H1 (cell line): ENCODE results near the gene NAV2. TPM values are rescaled to one million over a fixed set of nuclear protein-coding genes. Genes with fewer than 3 reads are reported as not detected.

Source experiments
- ASH2L ChIP-seq: fragments of 200-600, 300-600 bp; sonication (generic); IDR thresholded peaks from one replicate; pipeline ENCODE4 v1.7.1; 2017; ENCODE audit warnings: low read length
- BACH1 ChIP-seq: IDR thresholded peaks from 2 replicates; pipeline ENCODE4 v1.6.1; 2012; ENCODE audit warnings: low read length, improper control_type of control experiment
- CEBPB ChIP-seq: IDR thresholded peaks from 2 replicates; pipeline ENCODE4 v1.6.1; 2012; ENCODE audit warnings: low read depth, low read length
- KDM5A ChIP-seq: fragments of 200-600 bp; IDR thresholded peaks from 2 replicates; pipeline ENCODE4 v1.7.1; 2012; ENCODE audit warnings: mild to moderate bottlenecking, low read length, inconsistent platforms, mixed read lengths
- PHF8 ChIP-seq: fragments of 200-600 bp; sonication (generic); conservative IDR thresholded peaks from 2 replicates; pipeline ENCODE4 v1.7.1; 2012; ENCODE audit warnings: low read depth, mild to moderate bottlenecking, inconsistent platforms, low read length, moderate library complexity
- POLR2AphosphoS5 ChIP-seq: IDR thresholded peaks from 2 replicates; pipeline ENCODE4 v1.6.1; 2011; ENCODE audit warnings: low read depth, low read length
- POU5F1 ChIP-seq: IDR thresholded peaks from 2 replicates; pipeline ENCODE4 v1.6.1; 2011; ENCODE audit warnings: low read depth, mild to moderate bottlenecking, low read length, moderate library complexity
- RAD21 ChIP-seq, 2 experiments: IDR thresholded peaks in 1 of 2; conservative IDR thresholded peaks in 1 of 2; 2 replicates each; pipeline ENCODE4 v1.6.1; 2011; ENCODE audit warnings: low read depth in 2 of 2, low read length in 2 of 2, improper control_type of control experiment in 1 of 2, inconsistent platforms in 1 of 2, mild to moderate bottlenecking in 1 of 2, moderate library complexity in 1 of 2
- TEAD4 ChIP-seq: IDR thresholded peaks from 2 replicates; pipeline ENCODE4 v1.6.1; 2012; ENCODE audit warnings: low read depth, low read length, inconsistent platforms, mixed read lengths
- polyA plus RNA-seq, 7 experiments: library from polyadenylated mRNA; depleted of rRNA in 3 of 7; stranded (reverse) in 5 of 7; unstranded in 2 of 7; fragments of >200 nt in 5 of 7; fragments of 200-250 nt in 2 of 7; gene quantifications; 1 replicate in 5 of 7; 2 replicates in 1 of 7; 4 replicates in 1 of 7; pipeline versions ENCODE4 v1.2.1 to v1.2.3, GENCODE V29; 2011 to 2013; ENCODE audit warnings: missing spikeins in 2 of 7, mixed read lengths in 2 of 7
- total RNA-seq: library from RNA; stranded (reverse); fragmentation: NEBNext Ultra II Directional; extraction: Animal tissue kit (Norgen Biotek cat#: 25700); gene quantifications from 2 replicates; pipeline ENCODE4 v1.2.1, GENCODE V29; 2021
- TF ChIP-seq, protein P1 (sequence below): fragments of 300-600 bp; sonication (generic); IDR thresholded peaks from 2 replicates; pipeline ENCODE4 v1.7.1; 2012; ENCODE audit warnings: low read length, moderate library complexity, mild to moderate bottlenecking, inconsistent platforms; ENCODE audit not compliant: insufficient replicate concordance
- TF ChIP-seq, protein P2 (sequence below): IDR thresholded peaks from 2 replicates; pipeline ENCODE4 v1.6.1; 2011; ENCODE audit warnings: low read depth, mild to moderate bottlenecking, low read length; ENCODE audit not compliant: insufficient read depth

NAV2 gene
- total and polyA plus RNA-seq, 2 of the 8 experiments (the other 6 are each of a cell fraction or from before 2014, with no cell fraction given), result 35.6 to 73.6 TPM

DNA sequence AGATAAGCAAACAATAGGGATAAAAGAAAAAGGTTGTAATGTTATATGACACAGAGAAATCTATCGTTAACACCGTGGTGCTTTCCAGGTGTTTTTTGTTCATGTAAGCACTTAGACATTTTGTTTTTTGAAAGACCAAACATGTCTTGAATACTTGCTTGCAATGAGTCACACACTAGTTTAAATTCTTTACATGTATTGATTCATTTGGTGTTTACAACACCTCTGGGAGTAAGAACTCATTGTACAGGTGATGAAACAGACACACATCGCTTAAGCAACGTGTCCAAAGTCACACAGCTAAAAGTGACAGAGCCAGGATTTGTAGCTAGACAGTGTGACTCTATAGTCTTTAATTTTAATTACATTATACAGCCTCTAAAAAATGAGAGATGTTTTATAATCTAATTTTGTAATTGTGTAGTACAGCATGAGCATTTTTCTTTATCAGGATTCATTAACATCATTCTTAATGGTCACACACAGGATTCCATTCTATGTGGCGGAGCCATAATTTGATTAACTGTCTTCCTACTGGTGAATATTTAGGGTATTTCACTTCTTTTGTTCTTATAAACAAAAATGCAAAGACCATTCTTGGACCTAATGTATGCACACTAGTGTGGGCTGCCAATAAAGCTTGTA lies 298.8 kb downstream of the NAV2 start (continued):
- TF ChIP-seq, protein P1, sequence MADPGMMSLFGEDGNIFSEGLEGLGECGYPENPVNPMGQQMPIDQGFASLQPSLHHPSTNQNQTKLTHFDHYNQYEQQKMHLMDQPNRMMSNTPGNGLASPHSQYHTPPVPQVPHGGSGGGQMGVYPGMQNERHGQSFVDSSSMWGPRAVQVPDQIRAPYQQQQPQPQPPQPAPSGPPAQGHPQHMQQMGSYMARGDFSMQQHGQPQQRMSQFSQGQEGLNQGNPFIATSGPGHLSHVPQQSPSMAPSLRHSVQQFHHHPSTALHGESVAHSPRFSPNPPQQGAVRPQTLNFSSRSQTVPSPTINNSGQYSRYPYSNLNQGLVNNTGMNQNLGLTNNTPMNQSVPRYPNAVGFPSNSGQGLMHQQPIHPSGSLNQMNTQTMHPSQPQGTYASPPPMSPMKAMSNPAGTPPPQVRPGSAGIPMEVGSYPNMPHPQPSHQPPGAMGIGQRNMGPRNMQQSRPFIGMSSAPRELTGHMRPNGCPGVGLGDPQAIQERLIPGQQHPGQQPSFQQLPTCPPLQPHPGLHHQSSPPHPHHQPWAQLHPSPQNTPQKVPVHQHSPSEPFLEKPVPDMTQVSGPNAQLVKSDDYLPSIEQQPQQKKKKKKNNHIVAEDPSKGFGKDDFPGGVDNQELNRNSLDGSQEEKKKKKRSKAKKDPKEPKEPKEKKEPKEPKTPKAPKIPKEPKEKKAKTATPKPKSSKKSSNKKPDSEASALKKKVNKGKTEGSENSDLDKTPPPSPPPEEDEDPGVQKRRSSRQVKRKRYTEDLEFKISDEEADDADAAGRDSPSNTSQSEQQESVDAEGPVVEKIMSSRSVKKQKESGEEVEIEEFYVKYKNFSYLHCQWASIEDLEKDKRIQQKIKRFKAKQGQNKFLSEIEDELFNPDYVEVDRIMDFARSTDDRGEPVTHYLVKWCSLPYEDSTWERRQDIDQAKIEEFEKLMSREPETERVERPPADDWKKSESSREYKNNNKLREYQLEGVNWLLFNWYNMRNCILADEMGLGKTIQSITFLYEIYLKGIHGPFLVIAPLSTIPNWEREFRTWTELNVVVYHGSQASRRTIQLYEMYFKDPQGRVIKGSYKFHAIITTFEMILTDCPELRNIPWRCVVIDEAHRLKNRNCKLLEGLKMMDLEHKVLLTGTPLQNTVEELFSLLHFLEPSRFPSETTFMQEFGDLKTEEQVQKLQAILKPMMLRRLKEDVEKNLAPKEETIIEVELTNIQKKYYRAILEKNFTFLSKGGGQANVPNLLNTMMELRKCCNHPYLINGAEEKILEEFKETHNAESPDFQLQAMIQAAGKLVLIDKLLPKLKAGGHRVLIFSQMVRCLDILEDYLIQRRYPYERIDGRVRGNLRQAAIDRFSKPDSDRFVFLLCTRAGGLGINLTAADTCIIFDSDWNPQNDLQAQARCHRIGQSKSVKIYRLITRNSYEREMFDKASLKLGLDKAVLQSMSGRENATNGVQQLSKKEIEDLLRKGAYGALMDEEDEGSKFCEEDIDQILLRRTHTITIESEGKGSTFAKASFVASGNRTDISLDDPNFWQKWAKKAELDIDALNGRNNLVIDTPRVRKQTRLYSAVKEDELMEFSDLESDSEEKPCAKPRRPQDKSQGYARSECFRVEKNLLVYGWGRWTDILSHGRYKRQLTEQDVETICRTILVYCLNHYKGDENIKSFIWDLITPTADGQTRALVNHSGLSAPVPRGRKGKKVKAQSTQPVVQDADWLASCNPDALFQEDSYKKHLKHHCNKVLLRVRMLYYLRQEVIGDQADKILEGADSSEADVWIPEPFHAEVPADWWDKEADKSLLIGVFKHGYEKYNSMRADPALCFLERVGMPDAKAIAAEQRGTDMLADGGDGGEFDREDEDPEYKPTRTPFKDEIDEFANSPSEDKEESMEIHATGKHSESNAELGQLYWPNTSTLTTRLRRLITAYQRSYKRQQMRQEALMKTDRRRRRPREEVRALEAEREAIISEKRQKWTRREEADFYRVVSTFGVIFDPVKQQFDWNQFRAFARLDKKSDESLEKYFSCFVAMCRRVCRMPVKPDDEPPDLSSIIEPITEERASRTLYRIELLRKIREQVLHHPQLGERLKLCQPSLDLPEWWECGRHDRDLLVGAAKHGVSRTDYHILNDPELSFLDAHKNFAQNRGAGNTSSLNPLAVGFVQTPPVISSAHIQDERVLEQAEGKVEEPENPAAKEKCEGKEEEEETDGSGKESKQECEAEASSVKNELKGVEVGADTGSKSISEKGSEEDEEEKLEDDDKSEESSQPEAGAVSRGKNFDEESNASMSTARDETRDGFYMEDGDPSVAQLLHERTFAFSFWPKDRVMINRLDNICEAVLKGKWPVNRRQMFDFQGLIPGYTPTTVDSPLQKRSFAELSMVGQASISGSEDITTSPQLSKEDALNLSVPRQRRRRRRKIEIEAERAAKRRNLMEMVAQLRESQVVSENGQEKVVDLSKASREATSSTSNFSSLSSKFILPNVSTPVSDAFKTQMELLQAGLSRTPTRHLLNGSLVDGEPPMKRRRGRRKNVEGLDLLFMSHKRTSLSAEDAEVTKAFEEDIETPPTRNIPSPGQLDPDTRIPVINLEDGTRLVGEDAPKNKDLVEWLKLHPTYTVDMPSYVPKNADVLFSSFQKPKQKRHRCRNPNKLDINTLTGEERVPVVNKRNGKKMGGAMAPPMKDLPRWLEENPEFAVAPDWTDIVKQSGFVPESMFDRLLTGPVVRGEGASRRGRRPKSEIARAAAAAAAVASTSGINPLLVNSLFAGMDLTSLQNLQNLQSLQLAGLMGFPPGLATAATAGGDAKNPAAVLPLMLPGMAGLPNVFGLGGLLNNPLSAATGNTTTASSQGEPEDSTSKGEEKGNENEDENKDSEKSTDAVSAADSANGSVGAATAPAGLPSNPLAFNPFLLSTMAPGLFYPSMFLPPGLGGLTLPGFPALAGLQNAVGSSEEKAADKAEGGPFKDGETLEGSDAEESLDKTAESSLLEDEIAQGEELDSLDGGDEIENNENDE, result no peak
- TF ChIP-seq, protein P2, sequence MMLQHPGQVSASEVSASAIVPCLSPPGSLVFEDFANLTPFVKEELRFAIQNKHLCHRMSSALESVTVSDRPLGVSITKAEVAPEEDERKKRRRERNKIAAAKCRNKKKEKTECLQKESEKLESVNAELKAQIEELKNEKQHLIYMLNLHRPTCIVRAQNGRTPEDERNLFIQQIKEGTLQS, result no peak
- no peak for TF ChIP-seq KDM5A
- no peak for TF ChIP-seq PHF8
- no peak for TF ChIP-seq RAD21 (IDR thresholded peaks at IDR 0.05 in 1 of 2, conservative IDR thresholded peaks at IDR 0.05 in 1 of 2; ENCODE audit: low read depth in 2 of 2, low read length in 2 of 2)
- no peak for TF ChIP-seq TEAD4
- TF ChIP-seq POLR2AphosphoS5, result no peak
- TF ChIP-seq ASH2L, result no peak
- no peak for TF ChIP-seq CEBPB
- TF ChIP-seq POU5F1, result no peak
- no peak for TF ChIP-seq BACH1
